ENCODE data around the gene DCTD.

DCTD gene

GRCh38 chr4:182869697-182870096 is 47.5 kb downstream of the DCTD start:
- DNase-seq = no peak

GRCh38 chr4:182866746-182867145 is 50.4 kb downstream of the DCTD start:
- no peak for DNase-seq

GRCh38 chr4:182863501-182863900 is 53.7 kb downstream of the DCTD start:
- no peak for DNase-seq

GRCh38 chr4:182862921-182863320 is 54.3 kb downstream of the DCTD start:
- DNase-seq = no peak

GRCh38 chr4:182862141-182862875 is 54.9 kb downstream of the DCTD start:
- DNase-seq = no peak

GRCh38 chr4:182861346-182861745 is 55.8 kb downstream of the DCTD start:
- DNase-seq = no peak

GRCh38 chr4:182859730-182860129 is 57.5 kb downstream of the DCTD start:
- no peak for DNase-seq

- no peak for DNase-seq
These were observed 58.5 kb downstream of the DCTD start for GRCh38 chr4:182858711-182859110.

GRCh38 chr4:182856862-182857261 is 60.3 kb downstream of the DCTD start:
- no peak for DNase-seq

- DNase-seq = no peak
These were observed 61.3 kb downstream of the DCTD start for GRCh38 chr4:182855877-182856276.

GRCh38 chr4:182855312-182855711 is 61.9 kb downstream of the DCTD start:
- no peak for DNase-seq

GRCh38 chr4:182854466-182854865 is 62.7 kb downstream of the DCTD start:
- DNase-seq = no peak

GRCh38 chr4:182853731-182854330 is 63.4 kb downstream of the DCTD start:
- DNase-seq = no peak

- no peak for DNase-seq
These were observed 68.5 kb downstream of the DCTD start for GRCh38 chr4:182848685-182849084.

- no peak for DNase-seq
These were observed 69.4 kb downstream of the DCTD start for GRCh38 chr4:182847576-182848450.

- DNase-seq = no peak
These were observed 71.2 kb downstream of the DCTD start for GRCh38 chr4:182846036-182846435.

- DNase-seq = no peak
These were observed 71.6 kb downstream of the DCTD start for GRCh38 chr4:182845618-182846017.

- DNase-seq = no peak
These were observed 73.3 kb downstream of the DCTD start for GRCh38 chr4:182843808-182844325.

- no peak for DNase-seq
These were observed 74.3 kb downstream of the DCTD start for GRCh38 chr4:182842759-182843390.

GRCh38 chr4:182842104-182842600 is 75.0 kb downstream of the DCTD start:
- no peak for DNase-seq

- no peak for DNase-seq
These were observed 77.1 kb downstream of the DCTD start for GRCh38 chr4:182840108-182840507.

Measured in fibroblast of upper back skin (primary cell).